Gastrocnemius medialis (tissue), 4 donors: ENCODE data around the gene RBFOX2. TPM values are rescaled to one million over a fixed set of nuclear protein-coding genes. Genes with fewer than 3 reads are reported as not detected.
A peak's percentile ranks its signal among the peaks of the same experiment; 100 is the strongest.

Source experiments
- ATAC-seq, 2 donors: fragments of 150-250 bp; one replicate each; pipeline ENCODE4 v1.9.1; 2016
- DNase-seq, 2 donors: peaks; one replicate each; pipeline ENCODE4 v3.0.0-alpha.2; 2019
- H3K27ac ChIP-seq, 4 donors: fragments of 200-600 bp; sonication (generic); 1 replicate in 1 of 4; 2 replicates in 3 of 4; pipeline ENCODE4 v1.5.1; 2016 to 2018; ENCODE audit warnings: mild to moderate bottlenecking in 2 of 4, moderate library complexity in 1 of 4
- H3K27me3 ChIP-seq, 3 donors: fragments of 200-600 bp; sonication (generic) in 2 of 3; 1 replicate in 1 of 3; 2 replicates in 2 of 3; pipeline versions ENCODE4 v1.5.1 to v1.6.0; 2016 to 2019; ENCODE audit warnings: mild to moderate bottlenecking in 1 of 3, moderate library complexity in 1 of 3
- H3K36me3 ChIP-seq, 2 donors: fragments of 200-600 bp; sonication (generic) in 1 of 2; one replicate each; pipeline ENCODE4 v1.5.1; 2017 to 2018
- H3K4me1 ChIP-seq, 2 donors: fragments of 200-600 bp; sonication (generic) in 1 of 2; one replicate each; pipeline ENCODE4 v1.5.1; 2016 to 2017; ENCODE audit warnings: mild to moderate bottlenecking in 2 of 2
- H3K4me3 ChIP-seq, 4 donors: fragments of 200-600 bp; sonication (generic) in 3 of 4; 1 replicate in 1 of 4; 2 replicates in 3 of 4; pipeline ENCODE4 v1.5.1; 2016 to 2019; ENCODE audit warnings: mild to moderate bottlenecking in 2 of 4
- H3K9me3 ChIP-seq, 3 donors: fragments of 200-600 bp; sonication (generic) in 2 of 3; 1 replicate in 1 of 3; 2 replicates in 2 of 3; pipeline ENCODE4 v1.5.1; 2016 to 2019
- CTCF ChIP-seq, 5 experiments: fragments of 450-650 bp in 3 of 5; fragments of 200-600 bp in 2 of 5; sonication (generic) in 2 of 5; IDR thresholded peaks in 4 of 5; conservative IDR thresholded peaks in 1 of 5; 1 replicate in 4 of 5; 2 replicates in 1 of 5; pipeline ENCODE4 v1.5.1; 2016 to 2019; ENCODE audit warnings: antibody characterized with exemption in 5 of 5, mild to moderate bottlenecking in 3 of 5, moderate library complexity in 3 of 5
- POLR2A ChIP-seq, 2 donors: fragments of 450-650 bp; IDR thresholded peaks; one replicate each; pipeline ENCODE4 v1.6.1; 2017; ENCODE audit warnings: antibody characterized with exemption in 2 of 2, mild to moderate bottlenecking in 2 of 2, moderate library complexity in 2 of 2
- in situ Hi-C, 4 donors: fragments of 200-750 bp; cut with MboI; loops; one replicate each; pipeline versions ENCODE4 v1.15.0 to v1.8.0; 2017; ENCODE audit warnings: low sequenced_read_pairs in 4 of 4
- intact Hi-C: fragments of 100-400 bp; cut with DNase I; formaldehyde crosslinking; loops from one replicate; pipeline ENCODE4 v1.15.1; 2023; ENCODE audit warnings: low total_unique reads
- total RNA-seq, 4 donors: library from RNA; depleted of rRNA; stranded (reverse); fragments of >200 nt; gene quantifications; one replicate each; pipeline versions ENCODE4 v1.1.0 to v1.2.3, GENCODE V29; 2016

RBFOX2 gene
- total RNA-seq, 4 donors from 2014 or later: 26.0 to 32.1 (median 28.6) TPM

GRCh38 chr22:36036167-36036624, 7.6 kb upstream of the RBFOX2 start:
- in situ Hi-C loops: no loop called here
- Histone ChIP-seq H3K9me3 (no peaks in the 10 kb centered on the region), H3K36me3 (no peaks in the 10 kb centered on the region), H3K4me3 (peak overlapping the region in 1 of 4 donors; percentile 7), H3K27ac (no peak overlapping the region), H3K4me1 (peaks cover 9 to 12% of the 10 kb centered on the region in 2 donors), H3K27me3 (no peaks in the 10 kb centered on the region)
- TF ChIP-seq POLR2A (IDR thresholded peaks at IDR 0.05) (no peak), CTCF (IDR thresholded peaks at IDR 0.05 in 4 of 5, conservative IDR thresholded peaks at IDR 0.05 in 1 of 5) (no peak)
- DNase-seq (no peak), ATAC-seq (no peak)
- intact Hi-C loops: no loop called here

- H3K4me3 ChIP-seq: no peak overlapping the region
- in situ Hi-C loops: no loop called here
- ATAC-seq (no peak), DNase-seq (no peak)
- TF ChIP-seq CTCF (IDR thresholded peaks at IDR 0.05 in 4 of 5, conservative IDR thresholded peaks at IDR 0.05 in 1 of 5) (no peak), POLR2A (IDR thresholded peaks at IDR 0.05) (no peak)
- H3K27ac ChIP-seq: no peak overlapping the region
- no peaks in the 10 kb centered on the region for H3K9me3 ChIP-seq
- peaks cover 11 to 18% of the 10 kb centered on the region in 2 donors for H3K4me1 ChIP-seq
- no peaks in the 10 kb centered on the region for H3K36me3 ChIP-seq
- no peaks in the 10 kb centered on the region for H3K27me3 ChIP-seq
- intact Hi-C loops: no loop called here
Observed at GRCh38 chr22:36032611-36033010, 4.0 kb upstream of the RBFOX2 start.

- Histone ChIP-seq H3K27me3 (no peaks in the 10 kb centered on the region), H3K27ac (peak overlapping the region; percentile 83 to 92 (median 86)), H3K9me3 (no peaks in the 10 kb centered on the region), H3K36me3 (peaks cover 0 to 3% of the 10 kb centered on the region in 2 donors), H3K4me1 (peaks cover 13 to 15% of the 10 kb centered on the region in 2 donors), H3K4me3 (peak overlapping the region; percentile 57 to 80 (median 72))
- in situ Hi-C loops: no loop called here
- intact Hi-C loops: loop anchor here (1.0 to 5.0 kb wide), 3 partner anchors 37 to 347 kb away; no protein-coding TSS in a partner anchor
- no peak for DNase-seq
- ATAC-seq: no peak
- no peak for TF ChIP-seq POLR2A (IDR thresholded peaks at IDR 0.05)
- TF ChIP-seq CTCF (IDR thresholded peaks at IDR 0.05 in 4 of 5, conservative IDR thresholded peaks at IDR 0.05 in 1 of 5): no peak
Observed at GRCh38 chr22:36029406-36029755, 757 bp upstream of the RBFOX2 start.

- no peaks in the 10 kb centered on the region for H3K9me3 ChIP-seq
- intact Hi-C loops (loop anchor here (5.0 kb wide), 2 partner anchors 191 to 346 kb away; no protein-coding TSS in a partner anchor), in situ Hi-C loops (no loop called here)
- ATAC-seq (peak; percentile 57), DNase-seq (peak in 1 of 2 donors; percentile 2)
- H3K4me3 ChIP-seq: peak overlapping the region; percentile 72 to 80 (median 74)
- TF ChIP-seq POLR2A (IDR thresholded peaks at IDR 0.05) (no peak), CTCF (IDR thresholded peaks at IDR 0.05 in 4 of 5, conservative IDR thresholded peaks at IDR 0.05 in 1 of 5) (no peak)
- H3K4me1 ChIP-seq: peaks cover 13 to 15% of the 10 kb centered on the region in 2 donors
- H3K27me3 ChIP-seq: no peaks in the 10 kb centered on the region
- H3K36me3 ChIP-seq: peaks cover 0 to 3% of the 10 kb centered on the region in 2 donors
- peak overlapping the region; percentile 83 to 92 (median 86) for H3K27ac ChIP-seq
Observed at GRCh38 chr22:36027935-36028645, 534 bp downstream of the RBFOX2 start.
